GM19397 (cell line): ENCODE results near the gene PRICKLE4.

Experiments
- ATAC-seq: cut with Tn5 transposase; IDR thresholded peaks from one replicate; pipeline ENCODE4 v1.9.1; 2021; ENCODE audit warnings: mild to moderate bottlenecking, moderate library complexity; ENCODE audit not compliant: unreplicated experiment

Gene PRICKLE4

GRCh38 chr6:41769376-41769775, 11.2 kb upstream of the PRICKLE4 start:
- ATAC-seq = no peak

- ATAC-seq = no peak
Observed at GRCh38 chr6:41770381-41771057, 10.1 kb upstream of the PRICKLE4 start.

- no peak for ATAC-seq
Observed at GRCh38 chr6:41771058-41771983, 9.3 kb upstream of the PRICKLE4 start.

- ATAC-seq = no peak
Observed at GRCh38 chr6:41774841-41775240, 5.7 kb upstream of the PRICKLE4 start.

GRCh38 chr6:41775293-41775882, 5.2 kb upstream of the PRICKLE4 start:
- ATAC-seq = no peak

- ATAC-seq = no peak
Observed at GRCh38 chr6:41777551-41778285, 2.9 kb upstream of the PRICKLE4 start.

- no peak for ATAC-seq
Observed at GRCh38 chr6:41778895-41779294, 1.7 kb upstream of the PRICKLE4 start.

GRCh38 chr6:41779336-41779735, 1.2 kb upstream of the PRICKLE4 start:
- ATAC-seq = no peak

- ATAC-seq = peak; percentile 96
Observed at GRCh38 chr6:41779788-41780550, 613 bp upstream of the PRICKLE4 start, which contains the start of gene FRS3. FRS3 (minus strand) TSS chr6:41779900; CDS start chr6:41776987, 2,913 bp downstream.

GRCh38 chr6:41781366-41781730, 766 bp downstream of the PRICKLE4 start:
- no peak for ATAC-seq

- ATAC-seq = no peak
Observed at GRCh38 chr6:41783106-41783780, 2.7 kb downstream of the PRICKLE4 start.

- ATAC-seq = no peak
Observed at GRCh38 chr6:41784581-41785171, 4.1 kb downstream of the PRICKLE4 start.

- ATAC-seq = no peak
Observed at GRCh38 chr6:41785254-41785653, 4.7 kb downstream of the PRICKLE4 start.

GRCh38 chr6:41785689-41786450, 5.3 kb downstream of the PRICKLE4 start:
- no peak for ATAC-seq

- ATAC-seq = peak; percentile 65
Observed at GRCh38 chr6:41786451-41787218, 6.1 kb downstream of the PRICKLE4 start.

- peak; percentile 80 for ATAC-seq
Observed at GRCh38 chr6:41787219-41787917, 6.8 kb downstream of the PRICKLE4 start, which contains the start of gene TOMM6. TOMM6 (plus strand) TSS chr6:41787694; CDS start chr6:41787698, 4 bp downstream.

GRCh38 chr6:41789390-41789724, 8.8 kb downstream of the PRICKLE4 start:
- ATAC-seq = no peak
